GOT3 (cell line): Measurements from ENCODE around the gene DCAF7.

Experiments
- DNase-seq: peaks from one replicate; lab custom pipeline; 2025; ENCODE audit warnings: mixed read lengths; lab: John Stamatoyannopoulos, UW

DCAF7 gene

DNA sequence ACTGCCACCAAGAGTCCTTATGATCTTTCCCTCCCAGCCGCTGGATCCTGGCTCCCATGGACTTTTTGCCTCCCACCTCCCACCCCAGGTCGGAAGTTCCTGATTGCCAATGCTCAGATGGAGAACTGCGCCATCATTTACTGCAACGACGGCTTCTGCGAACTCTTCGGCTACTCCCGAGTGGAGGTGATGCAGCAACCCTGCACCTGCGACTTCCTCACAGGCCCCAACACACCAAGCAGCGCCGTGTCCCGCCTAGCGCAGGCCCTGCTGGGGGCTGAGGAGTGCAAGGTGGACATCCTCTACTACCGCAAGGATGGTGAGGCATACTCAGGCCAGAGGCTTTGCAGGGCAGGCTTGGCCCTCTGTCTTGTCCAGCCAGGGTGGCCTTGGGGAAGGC is 26.2 kb upstream of the DCAF7 start:
- DNase-seq, result no peak

DNA sequence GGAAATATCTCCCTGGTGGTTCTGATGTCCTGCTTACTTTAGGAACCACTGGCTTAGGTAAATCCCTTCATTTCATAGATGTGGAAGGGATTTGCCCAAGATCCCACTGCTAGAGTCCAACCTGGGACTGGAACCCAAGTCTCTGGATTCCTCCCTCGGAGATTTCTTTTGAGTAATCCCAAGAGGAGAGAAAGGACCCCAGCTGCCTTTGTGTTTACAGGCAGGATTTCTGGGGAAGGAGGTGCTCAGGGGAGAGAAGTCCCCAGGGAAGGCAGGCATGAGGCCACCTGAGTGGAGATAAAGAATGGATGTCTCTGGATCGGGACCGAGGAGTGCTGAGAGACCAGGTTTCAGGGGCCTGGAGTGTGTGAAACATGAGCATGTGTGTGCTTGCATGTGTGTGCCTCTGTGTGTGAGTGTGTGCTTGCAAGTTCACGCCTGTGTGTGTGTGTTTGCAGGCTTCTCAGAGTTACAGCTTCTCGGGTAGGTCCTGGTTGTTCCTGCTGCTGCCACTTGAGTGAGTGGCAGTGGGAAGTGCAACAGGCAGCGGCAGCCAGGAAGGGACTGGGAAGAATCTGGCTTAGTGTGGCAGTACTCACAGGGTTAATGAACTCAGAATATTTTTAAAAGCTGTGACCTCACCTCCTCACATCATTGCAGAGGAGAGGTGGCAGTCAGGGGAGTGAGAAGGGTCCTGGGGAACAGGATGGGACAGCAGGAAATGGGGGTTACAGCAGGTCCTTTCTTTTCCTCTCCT is 24.9 kb upstream of the DCAF7 start:
- DNase-seq, result no peak

DNA sequence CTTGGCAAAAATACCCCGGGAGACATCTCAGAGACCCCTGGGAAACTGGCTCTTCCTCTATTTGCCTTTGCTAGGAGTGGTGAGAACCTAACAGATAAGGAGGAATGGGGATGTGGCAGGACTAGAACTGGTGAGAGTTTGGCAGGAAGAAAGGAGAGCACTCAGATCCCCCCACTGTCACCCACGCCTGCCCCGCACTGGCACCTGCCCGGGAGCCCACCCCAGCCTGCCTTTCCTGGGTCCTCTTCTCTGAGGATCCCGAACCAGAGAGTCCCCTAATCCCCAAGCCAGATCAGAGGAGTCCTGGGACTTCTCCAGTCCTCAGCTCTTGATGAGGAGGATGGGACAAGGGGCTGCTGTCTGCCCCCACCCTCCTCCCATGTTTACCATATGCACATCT is 23.4 kb upstream of the DCAF7 start:
- no peak for DNase-seq

DNA sequence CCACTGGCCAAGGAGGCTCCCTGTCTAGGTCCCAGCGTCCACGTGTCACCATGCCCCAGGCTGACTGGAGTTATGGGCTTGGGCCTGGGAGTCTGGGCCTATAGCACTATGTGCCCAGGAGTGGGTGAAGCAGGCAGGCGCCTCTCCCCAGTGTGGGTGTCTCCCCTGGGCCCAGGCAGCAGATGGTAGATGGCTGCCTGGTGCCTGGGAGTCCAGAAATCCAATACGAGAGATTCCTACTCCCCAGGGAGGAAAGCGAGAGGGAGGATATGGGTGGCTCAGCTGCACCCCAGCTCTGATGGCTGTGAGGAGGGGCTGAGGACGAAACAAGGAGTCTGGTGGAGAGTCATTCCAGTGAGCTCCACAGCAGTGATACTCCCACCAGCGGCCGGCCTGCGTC is 22.1 kb upstream of the DCAF7 start:
- no peak for DNase-seq

DNA sequence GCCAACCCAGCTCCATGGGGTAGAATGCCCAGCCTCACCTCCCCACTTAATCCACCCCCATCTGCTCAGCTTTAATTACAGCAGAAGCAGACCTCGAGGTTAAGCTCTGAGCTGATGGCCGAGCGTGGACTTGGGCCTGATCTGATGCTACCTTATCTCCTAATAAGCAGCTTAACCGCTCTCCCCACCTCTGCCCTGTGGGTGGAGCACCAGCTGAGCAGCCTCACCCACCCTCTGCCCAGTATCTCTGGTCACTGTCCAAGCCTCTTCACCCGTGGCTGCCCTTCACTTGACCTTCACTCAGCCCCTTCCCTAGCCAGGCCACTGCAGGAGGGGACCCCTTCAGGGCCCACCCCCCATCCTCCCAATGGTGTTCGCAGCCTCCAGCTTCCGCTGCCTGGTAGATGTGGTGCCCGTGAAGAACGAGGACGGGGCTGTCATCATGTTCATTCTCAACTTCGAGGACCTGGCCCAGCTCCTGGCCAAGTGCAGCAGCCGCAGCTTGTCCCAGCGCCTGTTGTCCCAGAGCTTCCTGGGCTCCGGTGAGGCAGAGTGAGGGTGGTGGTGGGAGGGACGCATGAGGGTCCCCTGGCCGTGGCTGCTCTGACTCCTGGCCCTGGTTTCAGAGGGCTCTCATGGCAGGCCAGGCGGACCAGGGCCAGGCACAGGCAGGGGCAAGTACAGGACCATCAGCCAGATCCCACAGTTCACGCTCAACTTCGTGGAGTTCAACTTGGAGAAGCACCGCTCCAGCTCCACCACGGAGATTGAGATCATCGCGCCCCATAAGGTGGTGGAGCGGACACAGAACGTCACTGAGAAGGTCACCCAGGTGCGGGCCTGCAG is 20.3 kb upstream of the DCAF7 start:
- DNase-seq, result no peak

DNA sequence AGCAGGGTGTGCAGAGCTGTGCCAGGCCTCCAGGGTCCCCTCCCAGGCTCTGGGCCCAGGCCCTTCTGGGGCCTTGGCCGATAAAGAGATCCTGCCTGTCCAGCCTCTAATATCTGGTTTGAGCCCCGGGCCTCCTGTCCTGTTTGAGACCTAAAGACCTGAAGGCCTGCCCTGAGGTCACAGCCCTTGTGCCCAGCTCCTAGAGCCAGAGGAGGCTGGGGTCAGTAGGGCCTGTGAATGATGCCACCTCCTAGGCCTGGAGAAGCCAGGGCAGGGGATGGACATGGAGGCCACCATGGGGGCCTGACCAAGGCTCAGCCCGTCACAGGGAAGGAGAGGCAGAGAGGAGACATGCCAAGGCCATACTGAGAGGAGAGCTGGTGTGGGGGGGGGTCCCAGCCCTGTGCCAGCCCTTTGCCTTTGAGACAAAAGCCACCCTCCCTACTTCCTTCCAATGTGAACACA is 19.7 kb upstream of the DCAF7 start:
- no peak for DNase-seq

DNA sequence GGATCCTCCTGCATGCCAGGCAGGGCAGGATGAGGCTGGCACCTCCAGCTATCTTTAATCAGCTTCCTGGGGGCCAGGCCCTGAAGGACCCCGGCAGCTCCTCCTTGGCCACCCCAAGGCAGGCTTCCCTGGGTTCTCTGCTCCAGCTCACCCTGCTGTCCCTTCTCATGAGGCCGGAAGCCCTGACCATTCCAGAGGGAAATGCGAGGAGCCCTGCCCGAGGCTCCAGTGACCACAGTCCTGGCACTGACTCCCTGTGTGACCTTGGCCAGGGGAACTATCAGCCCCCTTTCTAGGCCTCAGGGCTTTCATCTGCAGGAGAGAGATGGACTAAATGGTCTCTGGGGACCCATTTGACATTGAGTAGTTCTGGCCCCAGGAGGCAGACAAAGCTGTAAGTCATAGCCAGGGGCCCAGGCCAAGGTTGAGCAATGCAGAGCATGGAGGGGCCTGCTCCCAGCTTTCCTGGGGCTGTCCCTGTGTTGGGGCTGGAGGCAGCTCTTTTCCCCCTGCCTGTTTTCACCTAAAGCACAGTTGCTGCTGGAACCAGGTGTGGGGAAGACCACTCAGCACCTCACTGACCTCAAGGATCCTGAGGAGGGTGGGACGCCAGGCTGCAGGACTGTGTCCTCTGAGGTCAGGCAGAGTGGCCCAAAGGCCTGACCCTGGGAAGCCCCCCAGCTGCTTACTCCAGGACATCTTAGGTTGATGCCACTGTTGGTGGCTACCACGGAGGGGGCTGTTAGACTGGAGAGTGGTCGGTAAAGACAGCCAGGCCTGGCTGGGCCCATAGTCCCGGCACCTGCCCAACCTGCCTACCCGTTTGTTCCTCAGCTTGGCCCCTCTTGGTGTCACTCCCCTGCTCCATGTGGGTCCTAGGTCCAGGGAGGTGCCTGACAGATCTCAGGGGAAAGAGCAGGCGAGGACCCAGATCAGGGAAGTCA is 19.0 kb upstream of the DCAF7 start:
- DNase-seq, result no peak

DNA sequence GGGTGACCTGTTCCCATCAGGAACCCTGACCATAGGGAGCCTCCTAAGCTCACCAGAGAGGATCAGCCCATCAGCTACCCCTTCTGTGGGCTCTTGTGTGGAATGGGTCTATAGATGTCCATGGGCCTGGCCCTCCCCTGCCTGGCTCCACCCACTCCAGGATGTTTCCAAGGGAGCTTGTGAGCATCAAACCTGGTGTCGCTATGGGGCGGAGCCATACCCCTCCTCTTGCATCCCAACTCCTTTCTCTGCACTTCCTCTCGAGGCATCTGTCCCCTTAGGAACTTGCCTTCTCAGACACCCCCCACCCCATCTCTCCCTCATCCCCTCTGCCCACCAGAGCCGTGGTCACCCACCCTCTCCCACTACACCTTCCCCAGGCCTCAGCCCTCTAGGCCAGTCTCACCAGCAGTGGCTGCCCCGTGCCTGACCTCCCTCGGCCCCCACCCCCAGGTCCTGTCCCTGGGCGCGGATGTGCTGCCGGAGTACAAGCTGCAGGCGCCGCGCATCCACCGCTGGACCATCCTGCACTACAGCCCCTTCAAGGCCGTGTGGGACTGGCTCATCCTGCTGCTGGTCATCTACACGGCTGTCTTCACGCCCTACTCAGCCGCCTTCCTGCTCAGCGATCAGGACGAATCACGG is 16.7 kb upstream of the DCAF7 start:
- DNase-seq, result no peak

DNA sequence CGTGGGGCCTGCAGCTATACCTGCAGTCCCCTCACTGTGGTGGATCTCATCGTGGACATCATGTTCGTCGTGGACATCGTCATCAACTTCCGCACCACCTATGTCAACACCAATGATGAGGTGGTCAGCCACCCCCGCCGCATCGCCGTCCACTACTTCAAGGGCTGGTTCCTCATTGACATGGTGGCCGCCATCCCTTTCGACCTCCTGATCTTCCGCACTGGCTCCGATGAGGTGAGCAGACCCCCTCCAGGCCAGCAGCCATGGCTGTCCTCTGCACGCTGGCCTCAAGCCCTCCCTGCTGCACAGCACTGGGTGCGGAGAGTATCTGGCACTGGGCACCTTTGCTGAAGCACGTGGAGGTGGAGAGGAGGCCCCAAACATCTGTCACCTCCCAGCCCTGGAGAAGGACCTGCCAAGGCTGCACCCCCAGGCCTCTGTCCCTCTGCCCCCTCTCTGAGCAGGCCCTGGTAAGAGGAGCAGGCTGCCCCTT is 16.2 kb upstream of the DCAF7 start:
- DNase-seq, result no peak

DNA sequence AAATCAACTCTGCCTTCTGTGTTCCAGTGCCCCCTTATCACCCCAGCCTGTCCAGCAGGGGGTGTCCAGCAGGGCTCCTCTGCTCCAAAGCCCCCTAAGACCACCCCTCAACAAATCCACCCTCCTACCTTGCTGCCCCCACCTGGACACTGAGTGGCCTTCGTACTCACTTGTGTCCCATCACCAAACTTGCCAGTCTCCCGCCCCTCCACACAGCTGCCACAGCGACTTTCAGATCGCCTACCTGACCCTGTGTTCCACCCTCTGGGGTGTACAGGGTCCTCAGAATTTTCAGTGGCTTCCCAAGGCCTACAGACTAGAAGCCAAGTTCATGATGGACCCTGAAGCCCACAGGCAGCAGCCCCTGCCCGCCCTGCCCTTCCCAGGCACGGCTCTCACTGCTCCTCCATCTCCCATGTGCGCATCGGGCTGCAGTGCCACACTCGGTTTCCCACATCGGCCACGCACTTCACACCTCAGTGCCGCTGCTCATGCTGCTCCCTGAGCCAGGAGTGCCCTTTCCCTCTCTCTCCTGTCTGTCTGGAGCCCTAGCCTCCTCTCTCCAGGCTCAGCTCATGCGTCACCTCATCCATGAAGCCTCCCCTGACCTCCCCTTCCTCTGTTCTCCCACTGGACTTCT is 15.3 kb upstream of the DCAF7 start:
- no peak for DNase-seq

DNA sequence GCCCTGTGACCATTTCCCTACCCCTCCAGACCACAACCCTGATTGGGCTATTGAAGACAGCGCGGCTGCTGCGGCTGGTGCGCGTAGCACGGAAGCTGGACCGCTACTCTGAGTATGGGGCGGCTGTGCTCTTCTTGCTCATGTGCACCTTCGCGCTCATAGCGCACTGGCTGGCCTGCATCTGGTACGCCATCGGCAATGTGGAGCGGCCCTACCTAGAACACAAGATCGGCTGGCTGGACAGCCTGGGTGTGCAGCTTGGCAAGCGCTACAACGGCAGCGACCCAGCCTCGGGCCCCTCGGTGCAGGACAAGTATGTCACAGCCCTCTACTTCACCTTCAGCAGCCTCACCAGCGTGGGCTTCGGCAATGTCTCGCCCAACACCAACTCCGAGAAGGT is 14.6 kb upstream of the DCAF7 start:
- DNase-seq, result no peak

DNA sequence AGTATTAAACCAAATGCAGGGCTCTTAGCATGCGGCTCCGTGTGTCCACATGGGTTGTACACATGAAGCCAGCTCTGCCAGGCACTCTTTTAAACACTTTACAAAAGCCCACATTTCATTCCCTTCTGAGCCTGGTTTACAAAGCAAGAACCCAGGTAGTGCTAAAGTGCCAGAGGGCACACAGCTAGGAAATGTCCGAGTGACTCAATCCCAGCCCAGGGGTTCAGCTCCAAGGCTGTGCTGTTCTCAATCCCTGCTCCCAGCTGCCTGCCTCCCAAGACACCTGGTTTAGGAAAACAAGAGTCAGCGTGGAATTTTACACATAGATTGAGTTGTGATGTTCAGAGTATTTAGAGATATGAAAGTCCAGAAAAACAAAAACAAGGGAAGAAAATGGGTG is 13.3 kb upstream of the DCAF7 start:
- DNase-seq, result no peak

DNA sequence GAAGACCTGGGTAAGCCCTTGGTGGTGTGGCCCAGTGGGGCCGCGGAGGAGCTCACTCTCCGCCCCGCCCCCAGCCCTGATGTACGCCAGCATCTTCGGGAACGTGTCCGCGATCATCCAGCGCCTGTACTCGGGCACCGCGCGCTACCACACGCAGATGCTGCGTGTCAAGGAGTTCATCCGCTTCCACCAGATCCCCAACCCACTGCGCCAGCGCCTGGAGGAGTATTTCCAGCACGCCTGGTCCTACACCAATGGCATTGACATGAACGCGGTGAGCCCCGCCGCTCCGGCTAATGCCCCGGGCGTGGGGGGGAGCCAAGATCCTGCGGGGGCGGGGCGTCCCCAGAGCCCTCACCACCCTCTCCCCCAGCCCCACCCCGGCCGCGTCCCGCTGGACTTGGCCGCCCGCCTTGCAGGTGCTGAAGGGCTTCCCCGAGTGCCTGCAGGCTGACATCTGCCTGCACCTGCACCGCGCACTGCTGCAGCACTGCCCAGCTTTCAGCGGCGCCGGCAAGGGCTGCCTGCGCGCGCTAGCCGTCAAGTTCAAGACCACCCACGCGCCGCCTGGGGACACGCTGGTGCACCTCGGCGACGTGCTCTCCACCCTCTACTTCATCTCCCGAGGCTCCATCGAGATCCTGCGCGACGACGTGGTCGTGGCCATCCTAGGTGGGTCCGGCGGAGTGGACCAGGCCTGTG is 12.1 kb upstream of the DCAF7 start:
- no peak for DNase-seq

DNA sequence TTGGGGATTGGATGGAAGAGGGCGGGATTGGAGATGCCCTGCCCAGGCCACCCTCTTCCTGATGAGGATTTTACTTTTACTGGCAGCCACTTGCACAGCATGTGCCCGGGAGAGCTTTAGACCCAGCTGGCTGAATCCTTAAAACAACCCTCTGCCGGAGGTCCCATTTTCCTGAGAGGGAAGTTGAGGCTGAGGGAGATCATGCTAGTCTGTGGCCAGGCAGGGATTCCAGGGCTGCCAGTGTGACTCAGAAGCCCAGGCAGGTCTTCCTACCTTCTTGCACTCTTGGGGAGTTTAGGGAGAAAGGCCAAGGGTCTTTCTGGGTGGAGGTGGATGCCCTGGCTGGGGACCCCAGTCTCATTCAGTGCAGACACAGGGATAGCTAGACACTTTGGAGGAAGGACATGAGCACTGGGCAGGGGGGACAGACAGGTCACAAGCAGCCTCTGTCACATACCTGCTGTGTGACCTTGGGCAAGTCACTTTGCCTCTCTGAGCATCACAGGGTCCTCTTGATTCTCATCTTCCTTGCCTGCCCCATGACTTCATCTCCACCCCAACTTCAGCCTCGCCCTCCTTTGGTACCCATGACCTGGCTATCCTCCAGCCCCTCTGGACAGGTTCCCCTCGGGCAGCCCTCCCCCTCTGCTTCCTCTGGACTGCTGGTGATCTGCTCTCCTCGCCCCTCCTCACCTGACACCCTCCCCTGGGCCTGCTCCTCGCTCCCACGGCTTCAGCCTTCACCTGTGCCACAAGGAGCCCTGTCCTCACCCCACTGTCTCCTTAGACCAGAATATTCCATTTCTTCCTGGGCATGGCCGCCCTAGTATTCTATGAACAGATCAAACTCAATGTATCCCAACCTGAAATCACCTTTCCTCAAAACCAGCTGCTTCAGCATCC is 11.3 kb upstream of the DCAF7 start:
- DNase-seq, result no peak

DNA sequence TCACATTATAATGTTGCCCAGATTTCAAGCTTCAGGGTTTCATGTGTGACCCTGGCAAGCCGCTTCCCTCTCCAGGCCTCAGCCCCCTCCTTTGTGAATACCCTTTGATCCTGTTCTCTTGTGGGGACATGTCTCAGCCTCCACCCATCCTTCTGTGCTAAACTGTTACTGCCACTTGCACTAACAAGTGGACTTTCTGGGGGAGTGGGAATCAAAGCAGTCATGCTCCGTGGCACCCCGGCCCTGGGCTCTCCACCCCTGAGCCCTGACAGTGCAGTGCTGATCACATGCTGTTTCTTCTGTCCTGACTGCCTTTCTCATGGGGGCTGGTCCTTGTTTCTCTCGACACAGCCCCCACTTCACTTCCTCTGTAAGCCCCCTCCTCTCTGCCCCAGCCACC is 9.7 kb upstream of the DCAF7 start:
- DNase-seq, result no peak

DNA sequence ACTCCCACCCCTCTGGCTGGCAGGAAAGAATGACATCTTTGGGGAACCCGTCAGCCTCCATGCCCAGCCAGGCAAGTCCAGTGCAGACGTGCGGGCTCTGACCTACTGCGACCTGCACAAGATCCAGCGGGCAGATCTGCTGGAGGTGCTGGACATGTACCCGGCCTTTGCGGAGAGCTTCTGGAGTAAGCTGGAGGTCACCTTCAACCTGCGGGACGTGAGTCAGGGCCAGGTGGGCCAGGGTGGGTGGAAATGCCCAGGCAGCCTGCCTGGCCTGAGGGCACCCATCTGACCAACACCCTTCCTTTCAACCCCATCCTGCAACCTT is 8.1 kb upstream of the DCAF7 start:
- DNase-seq, result no peak

DNA sequence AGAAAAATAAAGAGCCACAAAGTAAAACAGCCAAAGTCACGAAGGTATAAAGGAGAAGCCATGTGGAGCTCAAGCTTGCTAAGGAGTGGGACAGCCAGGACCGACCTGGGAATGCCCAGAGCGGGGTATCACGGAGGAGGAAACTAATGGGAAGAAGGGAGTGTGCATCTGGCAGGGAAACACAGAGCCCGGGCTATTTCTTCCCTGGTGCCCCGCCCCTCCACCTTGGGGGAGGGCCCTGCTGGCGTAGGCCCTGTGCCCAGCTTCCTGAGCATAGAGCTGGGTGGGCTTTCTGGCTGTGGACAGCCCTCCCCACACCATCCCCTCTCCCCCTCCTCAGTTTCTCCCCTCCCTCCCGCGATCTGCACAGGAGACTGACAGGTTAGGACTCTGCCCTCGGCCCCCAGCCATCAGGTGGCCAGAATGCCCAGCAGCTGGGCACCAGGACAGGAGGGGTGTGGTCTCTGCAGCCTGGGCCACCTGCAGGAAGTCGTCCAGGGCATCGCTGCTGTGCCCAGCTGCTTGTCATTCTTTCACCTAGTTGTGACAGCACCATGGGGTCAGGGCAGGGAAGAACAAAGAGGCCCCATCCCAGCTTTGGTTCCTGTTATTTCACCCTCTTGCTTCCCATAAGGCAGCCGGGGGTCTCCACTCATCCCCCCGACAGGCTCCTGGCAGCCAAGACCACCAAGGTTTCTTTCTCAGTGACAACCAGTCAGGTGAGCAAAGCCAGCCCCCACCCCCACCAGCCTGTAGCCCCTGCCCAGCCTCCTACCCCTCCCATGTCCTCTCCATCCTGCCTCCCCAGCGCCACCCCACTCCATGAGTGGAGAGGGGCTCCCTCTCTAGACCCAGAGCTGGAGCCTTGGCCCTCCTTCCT is 7.1 kb upstream of the DCAF7 start:
- no peak for DNase-seq

DNA sequence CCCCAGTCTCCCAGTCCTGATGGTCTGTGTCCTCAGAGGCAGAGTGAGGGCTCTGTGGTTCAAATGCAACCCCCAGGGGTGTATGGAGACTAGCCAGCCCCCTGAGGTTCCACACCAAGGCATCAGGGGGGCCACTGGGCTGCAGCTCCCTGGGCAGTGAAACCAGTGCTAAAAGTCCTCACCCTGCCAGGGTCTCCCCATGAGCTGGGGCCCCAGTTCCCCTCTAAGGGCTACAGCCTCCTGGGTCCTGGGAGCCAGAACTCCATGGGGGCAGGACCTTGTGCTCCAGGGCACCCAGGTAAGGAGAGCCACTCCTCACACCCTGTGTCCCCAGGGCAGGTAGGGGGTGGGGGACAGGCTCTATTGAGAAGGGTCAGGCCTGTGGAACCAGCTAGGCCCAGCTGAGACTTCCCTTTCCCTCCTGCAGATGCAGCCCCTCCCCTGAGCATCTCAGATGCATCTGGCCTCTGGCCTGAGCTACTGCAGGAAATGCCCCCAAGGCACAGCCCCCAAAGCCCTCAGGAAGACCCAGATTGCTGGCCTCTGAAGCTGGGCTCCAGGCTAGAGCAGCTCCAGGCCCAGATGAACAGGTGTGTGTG is 6.4 kb upstream of the DCAF7 start:
- DNase-seq, result no peak
